Testis (tissue), 3 donors: Measurements from ENCODE around the gene PRR3. TPM values are rescaled to one million over a fixed set of nuclear protein-coding genes. Genes with fewer than 3 reads are reported as not detected.
"Not testable (repeated sequence)": the region's sequence is repeated elsewhere in the genome, so short reads cannot be mapped to it uniquely, and the experiment has no call there.

Experiments
- DNase-seq: peaks from one replicate; pipeline ENCODE4 v3.0.0-alpha.2; 2019
- H3K27ac ChIP-seq, 2 donors: fragments of 200-600 bp; sonication (generic); one replicate each; pipeline ENCODE4 v1.5.1; 2019
- H3K27me3 ChIP-seq: fragments of 200-600 bp; sonication (generic); one replicate; pipeline ENCODE4 v1.5.1; 2019
- H3K36me3 ChIP-seq: fragments of 200-600 bp; sonication (generic); one replicate; pipeline ENCODE4 v1.5.1; 2017; ENCODE audit warnings: low read depth; ENCODE audit errors: missing control alignments
- H3K4me1 ChIP-seq: fragments of 200-600 bp; sonication (generic); one replicate; pipeline ENCODE4 v1.5.1; 2019
- H3K4me3 ChIP-seq, 2 donors: fragments of 200-600 bp; sonication (generic); one replicate each; pipeline ENCODE4 v1.5.1; 2017 to 2019
- H3K9me3 ChIP-seq: fragments of 200-600 bp; sonication (generic); one replicate; pipeline ENCODE4 v1.5.1; 2017
- POLR2A ChIP-seq: fragments of 450-650 bp; IDR thresholded peaks from one replicate; pipeline ENCODE4 v1.6.1; 2017; ENCODE audit warnings: antibody characterized with exemption, mild to moderate bottlenecking, moderate library complexity
- WGBS, 2 donors: methylation state at CpG; one replicate each; pipeline ENCODE4 v1.1.5; 2018; 5-methylcytosine and 5-hydroxymethylcytosine counted together
- intact Hi-C: fragments of 100-400 bp; cut with DNase I; formaldehyde crosslinking; loops from one replicate; pipeline ENCODE4 v1.15.1; 2023; ENCODE audit warnings: low total_unique reads
- polyA plus RNA-seq: library from polyadenylated mRNA; stranded (reverse); fragments of 350-450 nt; fragmentation: Illumina TruSeq; extraction: RNeasy Lipid Tissue Mini Kit (QIAGEN cat#74804); gene quantifications from one replicate; pipeline ENCODE4 v1.2.3, GENCODE V29; 2014; ENCODE audit warnings: low read depth, low replicate concordance; ENCODE audit not compliant: insufficient read depth
- total RNA-seq, 2 donors: library from RNA; depleted of rRNA; stranded (reverse); fragments of >200 nt; gene quantifications; one replicate each; pipeline ENCODE4 v1.2.3, GENCODE V29; 2016
- TF ChIP-seq, protein P1 (sequence below), 3 experiments: fragments of 450-650 bp in 2 of 3; fragments of 200-600 bp in 1 of 3; sonication (generic) in 1 of 3; IDR thresholded peaks; one replicate each; pipeline ENCODE4 v1.5.1; 2016 to 2019; ENCODE audit warnings: antibody characterized with exemption in 3 of 3, mild to moderate bottlenecking in 2 of 3, moderate library complexity in 1 of 3

Gene PRR3
- total and polyA plus RNA-seq, 3 donors from 2014 or later, result 11.0 to 22.9 (median 11.2) TPM

DNA sequence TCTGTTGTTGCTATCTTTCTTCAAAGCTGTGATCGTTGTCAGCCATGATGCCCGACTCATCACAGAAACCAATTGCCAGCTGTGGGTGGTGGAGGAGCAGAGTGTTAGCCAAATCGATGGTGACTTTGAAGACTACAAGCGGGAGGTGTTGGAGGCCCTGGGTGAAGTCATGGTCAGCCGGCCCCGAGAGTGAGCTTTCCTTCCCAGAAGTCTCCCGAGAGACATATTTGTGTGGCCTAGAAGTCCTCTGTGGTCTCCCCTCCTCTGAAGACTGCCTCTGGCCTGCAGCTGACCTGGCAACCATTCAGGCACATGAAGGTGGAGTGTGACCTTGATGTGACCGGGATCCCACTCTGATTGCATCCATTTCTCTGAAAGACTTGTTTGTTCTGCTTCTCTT, 33.4 kb downstream of the PRR3 start:
- H3K27ac ChIP-seq, result peak overlapping the region in 1 of 2 donors; percentile 36
- no peaks in the 10 kb centered on the region for H3K9me3 ChIP-seq
- intact Hi-C loops, result no loop called here
- TF ChIP-seq, protein P1, sequence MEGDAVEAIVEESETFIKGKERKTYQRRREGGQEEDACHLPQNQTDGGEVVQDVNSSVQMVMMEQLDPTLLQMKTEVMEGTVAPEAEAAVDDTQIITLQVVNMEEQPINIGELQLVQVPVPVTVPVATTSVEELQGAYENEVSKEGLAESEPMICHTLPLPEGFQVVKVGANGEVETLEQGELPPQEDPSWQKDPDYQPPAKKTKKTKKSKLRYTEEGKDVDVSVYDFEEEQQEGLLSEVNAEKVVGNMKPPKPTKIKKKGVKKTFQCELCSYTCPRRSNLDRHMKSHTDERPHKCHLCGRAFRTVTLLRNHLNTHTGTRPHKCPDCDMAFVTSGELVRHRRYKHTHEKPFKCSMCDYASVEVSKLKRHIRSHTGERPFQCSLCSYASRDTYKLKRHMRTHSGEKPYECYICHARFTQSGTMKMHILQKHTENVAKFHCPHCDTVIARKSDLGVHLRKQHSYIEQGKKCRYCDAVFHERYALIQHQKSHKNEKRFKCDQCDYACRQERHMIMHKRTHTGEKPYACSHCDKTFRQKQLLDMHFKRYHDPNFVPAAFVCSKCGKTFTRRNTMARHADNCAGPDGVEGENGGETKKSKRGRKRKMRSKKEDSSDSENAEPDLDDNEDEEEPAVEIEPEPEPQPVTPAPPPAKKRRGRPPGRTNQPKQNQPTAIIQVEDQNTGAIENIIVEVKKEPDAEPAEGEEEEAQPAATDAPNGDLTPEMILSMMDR (IDR thresholded peaks at IDR 0.05), result no peak
- no peak for TF ChIP-seq POLR2A
- no peaks in the 10 kb centered on the region for H3K4me1 ChIP-seq
- no peaks in the 10 kb centered on the region for H3K36me3 ChIP-seq
- DNase-seq, result no peak
- WGBS, 2 donors, result 70 to 72% methylated on average over 8 of the region's 8 CpGs
- H3K4me3 ChIP-seq, result no peak overlapping the region
- H3K27me3 ChIP-seq, result no peaks in the 10 kb centered on the region

- H3K27ac ChIP-seq, result peak overlapping the region in 1 of 2 donors; percentile 36
- H3K4me1 ChIP-seq, result no peaks in the 10 kb centered on the region
- no peak for DNase-seq
- WGBS, 2 donors, result 63 to 67% methylated on average over 1 of the region's 1 CpG
- H3K36me3 ChIP-seq, result no peaks in the 10 kb centered on the region
- TF ChIP-seq, protein P1 (IDR thresholded peaks at IDR 0.05), result no peak
- TF ChIP-seq POLR2A, result no peak
- no peaks in the 10 kb centered on the region for H3K27me3 ChIP-seq
- no peaks in the 10 kb centered on the region for H3K9me3 ChIP-seq
- intact Hi-C loops, result no loop called here
- H3K4me3 ChIP-seq, result no peak overlapping the region
Measured at GRCh38 chr6:30591008-30591407, 33.9 kb downstream of the PRR3 start.

- DNase-seq, result no peak
- 89 to 94% methylated on average over 1 of the region's 1 CpG for WGBS, 2 donors
- TF ChIP-seq POLR2A, result no peak
- TF ChIP-seq, protein P1 (IDR thresholded peaks at IDR 0.05), result no peak
- no peak overlapping the region for H3K4me3 ChIP-seq
- H3K36me3 ChIP-seq, result no peaks in the 10 kb centered on the region
- H3K9me3 ChIP-seq, result no peaks in the 10 kb centered on the region
- H3K27me3 ChIP-seq, result no peaks in the 10 kb centered on the region
- no peak overlapping the region for H3K27ac ChIP-seq
- intact Hi-C loops, result no loop called here
- no peaks in the 10 kb centered on the region for H3K4me1 ChIP-seq
Measured at GRCh38 chr6:30592287-30592686, 35.2 kb downstream of the PRR3 start.

DNA sequence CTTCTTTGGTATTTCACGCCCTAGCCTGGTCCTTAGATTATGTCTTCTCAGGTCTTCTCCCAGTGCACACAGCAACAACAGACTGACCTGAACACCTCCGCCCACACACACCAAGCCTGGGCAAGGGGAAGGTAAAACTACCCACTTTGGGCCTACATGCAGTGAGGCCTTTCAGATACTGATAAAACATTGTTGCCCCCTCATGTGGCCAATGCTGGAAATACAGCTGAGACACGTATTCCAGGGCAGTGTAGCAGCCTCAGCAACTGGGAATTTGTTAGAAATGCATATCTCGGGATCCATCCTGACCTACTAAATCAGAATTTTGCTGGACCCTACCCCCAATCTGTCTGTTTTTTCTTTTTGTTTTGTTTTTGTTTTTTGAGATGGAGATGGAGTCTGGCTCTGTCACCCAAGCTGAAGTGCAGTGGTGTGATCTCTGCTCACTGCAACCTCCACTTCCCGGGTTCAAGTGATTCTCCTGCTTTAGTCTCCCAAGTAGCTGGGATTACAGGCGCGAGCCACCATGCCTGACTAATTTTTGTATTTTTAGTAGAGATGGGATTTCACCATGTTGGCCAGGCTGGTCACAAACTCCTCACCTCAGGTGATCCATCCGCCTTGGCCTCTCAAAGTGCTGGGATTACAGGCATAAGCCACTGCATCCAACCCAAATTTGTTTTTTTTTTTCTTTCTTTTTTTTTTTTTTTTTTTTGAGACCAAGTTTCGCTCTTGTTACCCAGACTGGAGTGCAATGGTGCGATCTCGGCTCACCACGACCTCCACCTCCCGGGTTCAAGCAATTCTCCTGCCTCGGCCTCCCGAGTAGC, 40.4 kb downstream of the PRR3 start:
- H3K4me1 ChIP-seq, H3K27ac ChIP-seq, intact Hi-C loops, H3K9me3 ChIP-seq, H3K36me3 ChIP-seq, H3K4me3 ChIP-seq, H3K27me3 ChIP-seq: not testable (repeated sequence)
- WGBS, 2 donors, result 75% methylated on average over 15 of the region's 15 CpGs
- peak; percentile 90 for DNase-seq
- TF ChIP-seq, protein P1 (IDR thresholded peaks at IDR 0.05), result peak; percentile 66 to 71 (median 69)
